Neural cell (in vitro differentiated cells): ENCODE results near the gene ZNF444. TPM values are rescaled to one million over a fixed set of nuclear protein-coding genes. Genes with fewer than 3 reads are reported as not detected.

Experiments
- H2AFZ ChIP-seq: fragments of 200-600, 300-800 bp; sonication (generic), shearing (Covaris generic); 2 replicates; pipeline ENCODE4 v1.6.0; 2014; ENCODE audit warnings: low read depth, mild to moderate bottlenecking, antibody characterized with exemption, low read length, moderate library complexity
- H3F3A ChIP-seq: fragments of 200-600 bp; shearing (Covaris generic); 2 replicates; pipeline ENCODE4 v1.6.1; 2016; ENCODE audit warnings: mild to moderate bottlenecking, moderate library complexity, mixed read lengths, antibody characterized with exemption, low read length; ENCODE audit not compliant: insufficient read depth, poor library complexity, severe bottlenecking
- H3K27ac ChIP-seq: fragments of 200-600, 300-800 bp; sonication (generic), shearing (Covaris generic); 2 replicates; pipeline ENCODE4 v1.5.1; 2014; ENCODE audit warnings: mild to moderate bottlenecking, low read length, moderate library complexity
- H3K27me3 ChIP-seq: fragments of 300-800, 200-600 bp; sonication (generic), shearing (Covaris generic); 2 replicates; pipeline ENCODE4 v1.6.0; 2014; ENCODE audit warnings: mild to moderate bottlenecking, low read depth, low read length, moderate library complexity; ENCODE audit not compliant: insufficient read depth
- H3K36me3 ChIP-seq: fragments of 300-800, 200-600 bp; sonication (generic), shearing (Covaris generic); 2 replicates; pipeline ENCODE4 v1.5.1; 2014; ENCODE audit warnings: mild to moderate bottlenecking, antibody characterized with exemption, low read length, moderate library complexity; ENCODE audit not compliant: insufficient read depth
- H3K4me2 ChIP-seq: fragments of 300-800, 200-600 bp; sonication (generic), shearing (Covaris generic); 2 replicates; pipeline ENCODE4 v1.6.0; 2014; ENCODE audit warnings: mild to moderate bottlenecking, low read length
- H3K4me3 ChIP-seq: fragments of 300-800, 200-600 bp; sonication (generic), shearing (Covaris generic); 2 replicates; pipeline ENCODE4 v1.5.1; 2014; ENCODE audit warnings: mild to moderate bottlenecking, low read length, moderate library complexity
- H3K79me2 ChIP-seq: fragments of 200-600 bp; shearing (Covaris generic); replicated peaks from 2 replicates; pipeline ENCODE4 v1.6.0; 2014; ENCODE audit warnings: mild to moderate bottlenecking, low read length, moderate library complexity; ENCODE audit not compliant: insufficient read depth
- H3K9ac ChIP-seq: fragments of 300-800, 200-600 bp; sonication (generic), shearing (Covaris generic); 2 replicates; pipeline ENCODE4 v1.6.1; 2016; ENCODE audit warnings: mild to moderate bottlenecking, low read length, mixed read lengths
- H3K9me2 ChIP-seq: fragments of 200-600 bp; shearing (Covaris generic); 2 replicates; pipeline ENCODE4 v1.6.1; 2016; ENCODE audit warnings: mild to moderate bottlenecking, low read length, mixed read lengths; ENCODE audit not compliant: insufficient read depth
- H3K9me3 ChIP-seq: fragments of 200-600, 300-800 bp; sonication (generic), shearing (Covaris generic); 2 replicates; pipeline ENCODE4 v1.6.1; 2016; ENCODE audit warnings: mild to moderate bottlenecking, mixed run types, low read length, moderate library complexity, mixed read lengths
- H4K20me1 ChIP-seq: fragments of 200-600 bp; shearing (Covaris generic); 2 replicates; pipeline ENCODE4 v1.6.1; 2016; ENCODE audit warnings: mild to moderate bottlenecking, mixed run types; ENCODE audit not compliant: insufficient read depth
- EP300 ChIP-seq: fragments of 450-650 bp; conservative IDR thresholded peaks from 2 replicates; pipeline ENCODE4 v1.6.1; 2014; ENCODE audit warnings: antibody characterized with exemption, mild to moderate bottlenecking, moderate library complexity; ENCODE audit not compliant: poor library complexity, severe bottlenecking
- EZH2 ChIP-seq: fragments of 200-600, 300-800 bp; shearing (Covaris generic), sonication (generic); IDR thresholded peaks from 2 replicates; pipeline ENCODE4 v1.6.1; 2014; ENCODE audit warnings: antibody characterized with exemption, low read length, borderline replicate concordance, mild to moderate bottlenecking; ENCODE audit not compliant: insufficient read depth, poor library complexity, severe bottlenecking
- MXI1 ChIP-seq: fragments of 450-650 bp; conservative IDR thresholded peaks from 2 replicates; pipeline ENCODE4 v1.6.1; 2014; ENCODE audit warnings: antibody characterized with exemption, mild to moderate bottlenecking; ENCODE audit not compliant: poor library complexity, severe bottlenecking
- POLR2AphosphoS5 ChIP-seq: IDR thresholded peaks from 2 replicates; pipeline ENCODE4 v1.6.1; 2012
- RAD21 ChIP-seq: fragments of 450-650 bp; conservative IDR thresholded peaks from 2 replicates; pipeline ENCODE4 v1.6.1; 2014; ENCODE audit warnings: antibody characterized with exemption, mild to moderate bottlenecking, moderate library complexity
- SMC3 ChIP-seq: fragments of 450-650 bp; conservative IDR thresholded peaks from 2 replicates; pipeline ENCODE4 v1.6.1; 2014; ENCODE audit warnings: antibody characterized with exemption, mild to moderate bottlenecking, moderate library complexity; ENCODE audit not compliant: poor library complexity
- TAF1 ChIP-seq: IDR thresholded peaks from 2 replicates; pipeline ENCODE4 v1.6.1; 2012; ENCODE audit warnings: low read depth
- polyA minus RNA-seq: library from RNA; depleted of rRNA, polyadenylated mRNA; stranded (reverse); fragments of >200 nt; gene quantifications from 2 replicates; pipeline ENCODE4 v1.2.3, GENCODE V29; 2014
- polyA plus RNA-seq: library from polyadenylated mRNA; depleted of rRNA; stranded (reverse); fragments of >200 nt; gene quantifications from 2 replicates; pipeline ENCODE4 v1.2.3, GENCODE V29; 2014
- TF ChIP-seq, protein P1 (sequence below): fragments of 450-650 bp; IDR thresholded peaks from 2 replicates; pipeline ENCODE4 v1.5.1; 2014; ENCODE audit warnings: antibody characterized with exemption, mild to moderate bottlenecking, moderate library complexity; ENCODE audit not compliant: poor library complexity, severe bottlenecking
- TF ChIP-seq, protein P2 (sequence below): IDR thresholded peaks from 2 replicates; pipeline ENCODE4 v1.6.1; 2012; ENCODE audit warnings: borderline replicate concordance

The ZNF444 gene
- polyA plus RNA-seq = 45.6 and 54.2 TPM in 2 replicates
- 22.9 and 25.1 TPM in 2 replicates for polyA minus RNA-seq

GRCh38 chr19:56140583-56141416 lies at the start of gene ZNF444:
Gene ZNF444 (plus strand): TSS chr19:56141287. CDS start chr19:56146912, 5,625 bp downstream.
- Histone ChIP-seq H3K4me3 (peak within 1 kb of the TSS; percentile 72), H2AFZ (peak within 1 kb of the TSS; percentile 93), H3K4me2 (peak within 1 kb of the TSS; percentile 76), H3K27me3 (no peaks in the 10 kb centered on the region), H3K36me3 (no peaks in the 10 kb centered on the region), H3K9me3 (no peaks in the 10 kb centered on the region), H3F3A (no peaks in the 10 kb centered on the region), H3K79me2 (peaks cover 14% of the 10 kb centered on the region), H3K9me2 (no peaks in the 10 kb centered on the region), H4K20me1 (no peaks in the 10 kb centered on the region), H3K9ac (peak within 1 kb of the TSS; percentile 81), H3K27ac (peak within 1 kb of the TSS; percentile 86)
- TF ChIP-seq RAD21 = peak; percentile 19
- peak; percentile 46 for TF ChIP-seq TAF1
- TF ChIP-seq SMC3 = peak; percentile 31
- TF ChIP-seq MXI1 = peak; percentile 73
- peak; percentile 94 for TF ChIP-seq POLR2AphosphoS5
- TF ChIP-seq, protein P1, sequence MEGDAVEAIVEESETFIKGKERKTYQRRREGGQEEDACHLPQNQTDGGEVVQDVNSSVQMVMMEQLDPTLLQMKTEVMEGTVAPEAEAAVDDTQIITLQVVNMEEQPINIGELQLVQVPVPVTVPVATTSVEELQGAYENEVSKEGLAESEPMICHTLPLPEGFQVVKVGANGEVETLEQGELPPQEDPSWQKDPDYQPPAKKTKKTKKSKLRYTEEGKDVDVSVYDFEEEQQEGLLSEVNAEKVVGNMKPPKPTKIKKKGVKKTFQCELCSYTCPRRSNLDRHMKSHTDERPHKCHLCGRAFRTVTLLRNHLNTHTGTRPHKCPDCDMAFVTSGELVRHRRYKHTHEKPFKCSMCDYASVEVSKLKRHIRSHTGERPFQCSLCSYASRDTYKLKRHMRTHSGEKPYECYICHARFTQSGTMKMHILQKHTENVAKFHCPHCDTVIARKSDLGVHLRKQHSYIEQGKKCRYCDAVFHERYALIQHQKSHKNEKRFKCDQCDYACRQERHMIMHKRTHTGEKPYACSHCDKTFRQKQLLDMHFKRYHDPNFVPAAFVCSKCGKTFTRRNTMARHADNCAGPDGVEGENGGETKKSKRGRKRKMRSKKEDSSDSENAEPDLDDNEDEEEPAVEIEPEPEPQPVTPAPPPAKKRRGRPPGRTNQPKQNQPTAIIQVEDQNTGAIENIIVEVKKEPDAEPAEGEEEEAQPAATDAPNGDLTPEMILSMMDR = peak; percentile 44
- no peak for TF ChIP-seq EZH2
- TF ChIP-seq EP300 = peak; percentile 78
- TF ChIP-seq, protein P2, sequence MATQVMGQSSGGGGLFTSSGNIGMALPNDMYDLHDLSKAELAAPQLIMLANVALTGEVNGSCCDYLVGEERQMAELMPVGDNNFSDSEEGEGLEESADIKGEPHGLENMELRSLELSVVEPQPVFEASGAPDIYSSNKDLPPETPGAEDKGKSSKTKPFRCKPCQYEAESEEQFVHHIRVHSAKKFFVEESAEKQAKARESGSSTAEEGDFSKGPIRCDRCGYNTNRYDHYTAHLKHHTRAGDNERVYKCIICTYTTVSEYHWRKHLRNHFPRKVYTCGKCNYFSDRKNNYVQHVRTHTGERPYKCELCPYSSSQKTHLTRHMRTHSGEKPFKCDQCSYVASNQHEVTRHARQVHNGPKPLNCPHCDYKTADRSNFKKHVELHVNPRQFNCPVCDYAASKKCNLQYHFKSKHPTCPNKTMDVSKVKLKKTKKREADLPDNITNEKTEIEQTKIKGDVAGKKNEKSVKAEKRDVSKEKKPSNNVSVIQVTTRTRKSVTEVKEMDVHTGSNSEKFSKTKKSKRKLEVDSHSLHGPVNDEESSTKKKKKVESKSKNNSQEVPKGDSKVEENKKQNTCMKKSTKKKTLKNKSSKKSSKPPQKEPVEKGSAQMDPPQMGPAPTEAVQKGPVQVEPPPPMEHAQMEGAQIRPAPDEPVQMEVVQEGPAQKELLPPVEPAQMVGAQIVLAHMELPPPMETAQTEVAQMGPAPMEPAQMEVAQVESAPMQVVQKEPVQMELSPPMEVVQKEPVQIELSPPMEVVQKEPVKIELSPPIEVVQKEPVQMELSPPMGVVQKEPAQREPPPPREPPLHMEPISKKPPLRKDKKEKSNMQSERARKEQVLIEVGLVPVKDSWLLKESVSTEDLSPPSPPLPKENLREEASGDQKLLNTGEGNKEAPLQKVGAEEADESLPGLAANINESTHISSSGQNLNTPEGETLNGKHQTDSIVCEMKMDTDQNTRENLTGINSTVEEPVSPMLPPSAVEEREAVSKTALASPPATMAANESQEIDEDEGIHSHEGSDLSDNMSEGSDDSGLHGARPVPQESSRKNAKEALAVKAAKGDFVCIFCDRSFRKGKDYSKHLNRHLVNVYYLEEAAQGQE = peak; percentile 54

DNA sequence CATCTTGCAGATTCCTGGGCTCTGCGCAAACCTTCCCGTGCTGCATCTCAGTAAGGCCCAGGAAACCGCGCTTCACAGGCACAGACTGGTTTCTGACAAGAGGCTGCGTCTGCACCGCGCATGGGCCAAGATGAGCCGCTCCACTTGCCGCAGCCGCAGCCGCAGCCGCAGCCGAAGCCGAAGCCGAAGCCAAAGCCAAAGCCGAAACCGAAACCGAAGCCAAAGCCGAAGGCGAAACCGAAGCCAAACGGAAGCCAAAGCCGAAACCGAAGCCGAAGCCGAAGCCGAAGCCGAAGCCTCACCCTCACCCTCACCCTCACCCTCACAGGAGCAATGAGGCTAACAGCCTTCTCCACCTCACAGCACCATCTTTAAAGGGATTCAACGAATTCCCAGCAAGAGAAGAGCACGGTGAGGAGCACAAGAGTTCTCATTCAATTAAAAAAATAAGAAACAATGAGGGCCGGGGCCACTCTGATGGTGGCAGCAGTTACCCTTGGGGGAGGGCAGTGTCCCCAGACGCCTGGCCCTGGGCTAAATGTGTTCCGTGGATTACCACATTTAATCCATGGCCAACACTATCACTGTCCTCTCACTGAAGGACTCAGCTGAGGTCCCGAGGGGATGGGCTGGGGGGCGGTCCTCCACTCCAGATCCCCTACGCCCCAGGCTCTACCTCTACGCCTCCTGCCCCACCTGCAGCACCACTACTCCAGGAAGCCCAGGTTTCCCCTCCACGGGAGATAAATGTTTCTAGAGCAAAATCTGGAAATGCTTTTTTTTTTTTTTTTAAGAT lies 49.1 kb upstream of the ZNF444 start:
- no peak overlapping the region for H3K27ac ChIP-seq
- H3K4me3 ChIP-seq = no peak overlapping the region
- no peaks in the 10 kb centered on the region for H3K9me2 ChIP-seq
- no peaks in the 10 kb centered on the region for H4K20me1 ChIP-seq
- peaks cover 13% of the 10 kb centered on the region for H3K9me3 ChIP-seq
- no peaks in the 10 kb centered on the region for H3K27me3 ChIP-seq
- H3K36me3 ChIP-seq = peaks cover 4% of the 10 kb centered on the region
- no peak overlapping the region for H3K9ac ChIP-seq
- TF ChIP-seq SMC3 (no peak), EZH2 (no peak), MXI1 (no peak), EP300 (no peak), RAD21 (no peak), POLR2AphosphoS5 (no peak), TAF1 (no peak)
- TF ChIP-seq, protein P1 = no peak
- TF ChIP-seq, protein P2 = no peak
- no peak overlapping the region for H2AFZ ChIP-seq
- no peaks in the 10 kb centered on the region for H3F3A ChIP-seq
- no peaks in the 10 kb centered on the region for H3K79me2 ChIP-seq
- no peak overlapping the region for H3K4me2 ChIP-seq
